ENCODE measurements around the gene SLC22A4.
A peak's percentile ranks its signal among the peaks of the same experiment; 100 is the strongest.

Gene SLC22A4

DNA sequence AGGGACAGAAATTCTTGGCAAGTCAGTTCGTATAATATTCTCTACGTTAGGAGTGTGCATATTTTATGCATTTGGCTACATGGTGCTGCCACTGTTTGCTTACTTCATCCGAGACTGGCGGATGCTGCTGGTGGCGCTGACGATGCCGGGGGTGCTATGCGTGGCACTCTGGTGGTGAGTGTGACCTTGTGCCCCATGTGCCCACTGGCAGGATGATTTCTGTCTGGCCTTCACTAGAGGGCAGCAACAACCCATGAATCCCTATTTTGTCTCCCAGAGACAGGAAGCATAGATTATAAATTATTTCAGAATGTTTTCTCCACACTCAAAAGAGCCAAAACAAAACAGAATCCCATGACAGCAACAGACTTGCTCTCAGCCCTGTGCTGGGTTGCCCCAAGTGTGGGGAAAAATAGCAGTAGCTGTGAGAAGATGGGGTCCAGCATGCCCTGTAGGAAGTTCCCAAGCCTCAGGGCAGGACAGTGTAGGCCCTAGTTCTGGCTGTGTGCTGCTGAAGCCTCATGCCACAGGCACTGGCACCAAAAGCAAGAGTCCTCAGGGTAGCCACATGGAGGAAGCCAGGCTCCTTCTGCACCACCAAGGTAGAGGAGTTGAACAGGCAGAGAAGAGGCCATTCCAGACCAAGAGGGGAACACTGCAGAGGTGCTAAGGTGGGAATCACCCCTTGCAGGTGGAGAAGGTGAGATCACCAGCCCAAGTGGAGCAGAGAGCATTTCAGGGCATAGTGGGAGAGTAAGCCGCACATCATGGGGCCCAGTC, 91.3 kb downstream of the SLC22A4 start:
- Histone ChIP-seq H3K36me3 (ENCODE audit: control insufficient read depth in 2 of 2, insufficient read depth in 2 of 2, low read length in 2 of 2) (peaks cover 12 to 29% of the 10 kb centered on the region in 2 donors), H3K27ac (ENCODE audit: low read depth in 2 of 2, low read length in 2 of 2) (peak overlapping the region; percentile 50 to 54), H3K4me3 (ENCODE audit: low read length in 2 of 2) (no peak overlapping the region), H3K9ac (ENCODE audit: low read depth in 1 of 2, low read length in 2 of 2) (peak overlapping the region; percentile 30 to 54), H3K9me3 (ENCODE audit: control insufficient read depth in 2 of 2, low read length in 2 of 2) (no peaks in the 10 kb centered on the region), H3K27me3 (ENCODE audit: control insufficient read depth in 2 of 2, insufficient read depth in 2 of 2, low read length in 2 of 2) (no peaks in the 10 kb centered on the region), H3K4me1 (ENCODE audit: control insufficient read depth in 2 of 2, insufficient read depth in 2 of 2, low read length in 2 of 2) (peaks cover 32 to 46% of the 10 kb centered on the region in 2 donors)

DNA sequence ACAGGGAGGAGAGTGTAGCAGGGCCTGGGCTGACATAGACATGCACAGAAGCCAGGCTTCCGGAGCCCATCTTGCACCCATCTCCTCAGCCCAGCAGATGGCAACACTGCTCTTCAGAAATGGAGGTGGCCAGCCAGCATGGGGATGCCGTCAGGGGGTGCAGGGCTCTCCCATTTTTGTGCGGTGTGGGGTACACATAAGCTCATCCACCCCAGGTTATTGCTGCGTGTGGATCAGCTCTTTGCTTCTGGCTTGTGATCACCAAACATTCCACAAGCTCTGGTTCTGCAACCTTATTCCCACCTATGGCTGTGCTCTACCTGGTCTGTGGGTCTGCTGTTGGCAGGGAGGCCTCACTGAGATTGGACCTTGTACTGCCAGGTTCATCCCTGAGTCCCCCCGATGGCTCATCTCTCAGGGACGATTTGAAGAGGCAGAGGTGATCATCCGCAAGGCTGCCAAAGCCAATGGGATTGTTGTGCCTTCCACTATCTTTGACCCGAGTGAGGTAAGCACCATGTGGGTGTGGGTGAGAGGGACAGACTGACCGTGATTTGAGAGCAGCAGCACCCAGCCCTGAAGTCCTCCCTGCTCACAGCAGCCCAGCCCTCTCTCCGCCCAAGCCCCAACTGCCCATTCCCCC, 92.6 kb downstream of the SLC22A4 start:
- H3K4me3 ChIP-seq (ENCODE audit: low read length in 2 of 2) = no peak overlapping the region
- no peaks in the 10 kb centered on the region for H3K27me3 ChIP-seq (ENCODE audit: control insufficient read depth in 2 of 2, insufficient read depth in 2 of 2, low read length in 2 of 2)
- peaks cover 32 to 46% of the 10 kb centered on the region in 2 donors for H3K4me1 ChIP-seq (ENCODE audit: control insufficient read depth in 2 of 2, insufficient read depth in 2 of 2, low read length in 2 of 2)
- H3K9ac ChIP-seq (ENCODE audit: low read depth in 1 of 2, low read length in 2 of 2) = peak overlapping the region; percentile 35 to 36
- H3K9me3 ChIP-seq (ENCODE audit: control insufficient read depth in 2 of 2, low read length in 2 of 2) = no peaks in the 10 kb centered on the region
- H3K27ac ChIP-seq (ENCODE audit: low read depth in 2 of 2, low read length in 2 of 2) = peak overlapping the region; percentile 86 to 87
- peaks cover 12 to 33% of the 10 kb centered on the region in 2 donors for H3K36me3 ChIP-seq (ENCODE audit: control insufficient read depth in 2 of 2, insufficient read depth in 2 of 2, low read length in 2 of 2)

DNA sequence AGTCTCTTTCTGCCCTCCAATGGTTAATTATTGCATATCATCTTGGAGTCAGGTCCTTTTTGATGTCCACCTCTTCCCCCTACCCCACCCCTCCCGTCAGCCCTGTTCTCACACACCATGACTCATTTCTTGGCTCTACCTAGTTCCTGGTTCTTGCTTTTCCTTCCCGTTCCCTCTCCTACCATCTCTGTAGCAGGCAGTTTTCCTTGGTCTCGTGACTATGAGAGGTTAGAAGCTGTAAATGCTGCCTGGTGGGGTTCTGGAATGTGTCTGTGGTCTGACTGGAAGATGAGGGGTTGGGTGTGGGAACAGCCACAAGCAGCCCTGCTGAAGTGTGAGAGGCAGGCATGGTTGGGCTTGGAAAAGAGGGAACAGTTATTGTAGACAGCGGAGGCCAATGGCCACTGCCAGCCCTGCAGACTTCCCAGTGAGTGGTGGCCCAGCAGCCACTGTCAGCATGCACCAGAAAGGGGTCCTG, 93.5 kb downstream of the SLC22A4 start:
- H3K9me3 ChIP-seq (ENCODE audit: control insufficient read depth in 2 of 2, low read length in 2 of 2) = no peaks in the 10 kb centered on the region
- H3K4me1 ChIP-seq (ENCODE audit: control insufficient read depth in 2 of 2, insufficient read depth in 2 of 2, low read length in 2 of 2) = peaks cover 32 to 46% of the 10 kb centered on the region in 2 donors
- no peaks in the 10 kb centered on the region for H3K27me3 ChIP-seq (ENCODE audit: control insufficient read depth in 2 of 2, insufficient read depth in 2 of 2, low read length in 2 of 2)
- H3K27ac ChIP-seq (ENCODE audit: low read depth in 2 of 2, low read length in 2 of 2) = peak overlapping the region; percentile 86 to 87
- H3K9ac ChIP-seq (ENCODE audit: low read depth in 1 of 2, low read length in 2 of 2) = peak overlapping the region; percentile 14 to 64
- peak overlapping the region; percentile 9 to 33 for H3K4me3 ChIP-seq (ENCODE audit: low read length in 2 of 2)
- peaks cover 17 to 38% of the 10 kb centered on the region in 2 donors for H3K36me3 ChIP-seq (ENCODE audit: control insufficient read depth in 2 of 2, insufficient read depth in 2 of 2, low read length in 2 of 2)

DNA sequence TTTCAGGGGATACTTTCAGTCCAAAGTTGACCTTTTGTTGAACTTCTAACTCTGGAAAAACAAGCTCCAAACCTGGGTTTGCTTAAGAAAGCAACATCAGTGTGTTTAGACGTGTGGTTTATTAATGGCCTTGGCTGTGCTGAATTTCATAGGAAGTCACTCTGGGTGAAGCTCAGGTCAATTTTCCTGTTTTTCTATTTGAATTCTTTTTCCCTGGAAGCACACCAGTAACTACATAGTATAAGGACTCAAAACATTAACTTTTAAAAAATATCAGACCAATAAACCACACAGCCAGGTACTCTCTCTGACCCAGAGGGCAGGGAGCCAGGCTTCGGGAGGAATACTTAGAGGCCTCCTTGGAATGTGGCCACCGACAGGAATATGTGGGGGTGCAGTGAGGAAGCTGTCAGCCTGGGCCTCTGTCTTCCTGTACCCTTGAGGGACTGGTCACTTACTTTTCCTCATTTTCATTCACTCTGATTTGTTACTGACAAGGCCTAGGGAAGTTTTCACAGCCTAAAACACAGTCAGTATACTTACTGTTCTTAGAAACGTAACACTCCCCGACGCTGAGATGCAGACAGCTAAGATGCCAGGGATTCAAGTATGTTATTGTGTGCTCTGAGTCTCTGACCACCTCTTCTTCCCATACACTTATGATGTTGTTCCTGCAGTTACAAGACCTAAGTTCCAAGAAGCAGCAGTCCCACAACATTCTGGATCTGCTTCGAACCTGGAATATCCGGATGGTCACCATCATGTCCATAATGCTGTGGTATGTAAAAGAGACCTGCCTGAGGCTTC, 94.3 kb downstream of the SLC22A4 start:
- Histone ChIP-seq H3K27me3 (ENCODE audit: control insufficient read depth in 2 of 2, insufficient read depth in 2 of 2, low read length in 2 of 2) (no peaks in the 10 kb centered on the region), H3K36me3 (ENCODE audit: control insufficient read depth in 2 of 2, insufficient read depth in 2 of 2, low read length in 2 of 2) (peaks cover 24 to 44% of the 10 kb centered on the region in 2 donors), H3K4me1 (ENCODE audit: control insufficient read depth in 2 of 2, insufficient read depth in 2 of 2, low read length in 2 of 2) (peaks cover 32 to 46% of the 10 kb centered on the region in 2 donors), H3K4me3 (ENCODE audit: low read length in 2 of 2) (no peak overlapping the region), H3K9ac (ENCODE audit: low read depth in 1 of 2, low read length in 2 of 2) (peak overlapping the region; percentile 28 to 64), H3K27ac (ENCODE audit: low read depth in 2 of 2, low read length in 2 of 2) (peak overlapping the region; percentile 86 to 87), H3K9me3 (ENCODE audit: control insufficient read depth in 2 of 2, low read length in 2 of 2) (no peaks in the 10 kb centered on the region)

DNA sequence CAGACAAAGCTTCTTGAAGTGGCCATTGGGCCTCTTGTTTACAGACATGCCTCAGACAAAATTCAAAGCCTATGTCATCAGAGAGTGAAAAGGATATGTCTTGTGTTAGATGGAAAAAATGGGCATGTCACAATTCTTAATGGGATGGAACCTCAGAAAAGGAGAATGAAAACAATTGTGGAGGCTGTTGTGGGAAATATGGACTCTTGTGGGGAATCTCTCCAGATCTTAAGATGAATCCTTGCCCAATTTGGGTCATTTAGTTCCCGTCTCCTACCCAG, 94.8 kb downstream of the SLC22A4 start:
- Histone ChIP-seq H3K27me3 (ENCODE audit: control insufficient read depth in 2 of 2, insufficient read depth in 2 of 2, low read length in 2 of 2) (no peaks in the 10 kb centered on the region), H3K9me3 (ENCODE audit: control insufficient read depth in 2 of 2, low read length in 2 of 2) (no peaks in the 10 kb centered on the region), H3K27ac (ENCODE audit: low read depth in 2 of 2, low read length in 2 of 2) (peak overlapping the region; percentile 86 to 87), H3K4me1 (ENCODE audit: control insufficient read depth in 2 of 2, insufficient read depth in 2 of 2, low read length in 2 of 2) (peaks cover 32 to 46% of the 10 kb centered on the region in 2 donors), H3K9ac (ENCODE audit: low read depth in 1 of 2, low read length in 2 of 2) (no peak overlapping the region), H3K36me3 (ENCODE audit: control insufficient read depth in 2 of 2, insufficient read depth in 2 of 2, low read length in 2 of 2) (peaks cover 27 to 48% of the 10 kb centered on the region in 2 donors), H3K4me3 (ENCODE audit: low read length in 2 of 2) (no peak overlapping the region)

DNA sequence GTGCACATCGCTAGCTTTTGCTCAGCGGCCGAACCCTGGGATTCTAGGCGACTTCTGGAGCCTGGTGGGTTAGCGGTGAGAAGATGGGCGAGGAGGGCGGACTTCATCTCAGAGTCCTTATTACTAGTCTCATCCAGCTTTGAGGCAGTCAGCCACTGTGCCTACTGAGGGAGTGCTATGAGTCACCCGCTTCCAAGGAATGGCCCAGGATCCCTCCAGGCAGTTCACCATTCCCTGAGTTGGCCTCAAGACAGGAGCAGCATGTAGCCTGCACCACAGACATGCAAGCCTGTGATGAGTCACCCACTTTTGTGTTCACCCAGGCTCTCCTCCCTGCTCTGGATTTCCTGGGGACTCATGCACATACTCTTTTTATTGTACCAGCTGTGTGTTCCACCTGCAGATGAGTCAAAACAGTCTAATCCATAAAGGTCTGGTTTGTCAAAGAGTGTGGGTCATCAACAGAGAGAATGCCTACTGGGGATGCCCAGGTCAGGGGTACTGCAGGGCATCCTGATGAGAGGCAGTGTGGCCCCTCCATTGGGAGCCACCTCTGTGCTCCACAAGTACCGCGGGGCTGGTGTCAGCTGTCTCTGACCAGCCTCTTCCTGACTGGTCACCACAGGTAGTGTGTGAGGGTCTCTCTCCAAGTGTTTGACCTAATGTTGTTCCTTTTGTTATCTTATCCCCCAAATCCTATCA, 95.5 kb downstream of the SLC22A4 start:
- peak overlapping the region; percentile 86 to 87 for H3K27ac ChIP-seq (ENCODE audit: low read depth in 2 of 2, low read length in 2 of 2)
- H3K4me1 ChIP-seq (ENCODE audit: control insufficient read depth in 2 of 2, insufficient read depth in 2 of 2, low read length in 2 of 2) = peaks cover 32 to 46% of the 10 kb centered on the region in 2 donors
- no peak overlapping the region for H3K4me3 ChIP-seq (ENCODE audit: low read length in 2 of 2)
- H3K36me3 ChIP-seq (ENCODE audit: control insufficient read depth in 2 of 2, insufficient read depth in 2 of 2, low read length in 2 of 2) = peaks cover 32 to 49% of the 10 kb centered on the region in 2 donors
- H3K9me3 ChIP-seq (ENCODE audit: control insufficient read depth in 2 of 2, low read length in 2 of 2) = no peaks in the 10 kb centered on the region
- H3K27me3 ChIP-seq (ENCODE audit: control insufficient read depth in 2 of 2, insufficient read depth in 2 of 2, low read length in 2 of 2) = no peaks in the 10 kb centered on the region
- H3K9ac ChIP-seq (ENCODE audit: low read depth in 1 of 2, low read length in 2 of 2) = no peak overlapping the region

DNA sequence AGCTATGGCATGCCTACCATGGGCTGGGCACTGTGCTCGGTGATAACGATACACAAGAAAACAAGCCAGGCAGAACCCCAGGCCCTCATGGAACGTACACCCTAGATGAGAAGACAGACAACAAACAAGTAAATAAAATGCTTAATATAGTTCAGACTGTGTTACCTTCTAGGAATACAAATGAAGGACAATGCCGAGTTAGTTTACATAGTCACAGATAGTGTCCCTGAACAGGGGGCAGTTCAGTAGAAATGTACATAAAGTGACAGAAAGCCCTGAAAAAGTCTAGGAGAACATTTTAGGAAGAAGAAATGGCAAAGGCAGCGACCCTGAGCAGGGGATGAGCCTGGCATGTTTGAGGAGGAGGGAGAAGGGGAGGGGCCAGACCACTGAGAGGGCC, 97.1 kb downstream of the SLC22A4 start:
- Histone ChIP-seq H3K36me3 (ENCODE audit: control insufficient read depth in 2 of 2, insufficient read depth in 2 of 2, low read length in 2 of 2) (peaks cover 35 to 53% of the 10 kb centered on the region in 2 donors), H3K9me3 (ENCODE audit: control insufficient read depth in 2 of 2, low read length in 2 of 2) (no peaks in the 10 kb centered on the region), H3K9ac (ENCODE audit: low read depth in 1 of 2, low read length in 2 of 2) (no peak overlapping the region), H3K27ac (ENCODE audit: low read depth in 2 of 2, low read length in 2 of 2) (no peak overlapping the region), H3K27me3 (ENCODE audit: control insufficient read depth in 2 of 2, insufficient read depth in 2 of 2, low read length in 2 of 2) (no peaks in the 10 kb centered on the region), H3K4me3 (ENCODE audit: low read length in 2 of 2) (no peak overlapping the region), H3K4me1 (ENCODE audit: control insufficient read depth in 2 of 2, insufficient read depth in 2 of 2, low read length in 2 of 2) (peaks cover 24 to 36% of the 10 kb centered on the region in 2 donors)

DNA sequence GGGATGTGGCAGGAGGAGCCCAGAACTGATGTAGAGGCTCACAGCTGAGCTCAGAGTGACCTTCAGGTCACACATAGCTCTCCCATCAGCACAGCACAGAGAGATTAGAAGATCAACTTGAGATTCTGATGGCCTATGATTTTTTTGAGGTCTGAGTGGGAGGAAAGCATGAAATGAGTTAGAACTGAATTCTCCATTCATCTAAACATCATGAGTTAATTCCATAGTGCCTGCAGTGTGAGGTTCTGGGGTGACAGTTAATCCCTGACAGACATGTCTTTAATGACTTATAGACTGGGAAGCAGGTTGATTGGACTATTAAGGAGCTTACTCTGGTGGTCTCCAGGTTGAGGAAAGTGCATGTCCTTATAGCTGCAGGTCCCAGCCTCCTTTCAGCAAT, 97.7 kb downstream of the SLC22A4 start:
- Histone ChIP-seq H3K9me3 (ENCODE audit: control insufficient read depth in 2 of 2, low read length in 2 of 2) (no peaks in the 10 kb centered on the region), H3K4me1 (ENCODE audit: control insufficient read depth in 2 of 2, insufficient read depth in 2 of 2, low read length in 2 of 2) (peaks cover 18 to 30% of the 10 kb centered on the region in 2 donors), H3K27ac (ENCODE audit: low read depth in 2 of 2, low read length in 2 of 2) (no peak overlapping the region)

DNA sequence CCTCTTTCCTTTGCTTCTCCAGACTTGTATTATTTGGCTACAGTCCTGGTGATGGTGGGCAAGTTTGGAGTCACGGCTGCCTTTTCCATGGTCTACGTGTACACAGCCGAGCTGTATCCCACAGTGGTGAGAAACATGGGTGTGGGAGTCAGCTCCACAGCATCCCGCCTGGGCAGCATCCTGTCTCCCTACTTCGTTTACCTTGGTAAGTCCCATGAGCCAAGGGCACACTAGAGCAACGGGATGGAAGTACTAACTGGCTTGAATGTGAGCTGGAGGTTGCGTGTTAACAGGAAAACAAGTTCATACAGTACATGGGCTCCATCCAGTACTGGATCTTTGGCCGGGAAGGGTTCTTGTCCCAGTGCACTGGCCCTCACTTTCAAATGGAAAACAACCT, 98.2 kb downstream of the SLC22A4 start:
- H3K27ac ChIP-seq (ENCODE audit: low read depth in 2 of 2, low read length in 2 of 2) = no peak overlapping the region
- no peak overlapping the region for H3K4me3 ChIP-seq (ENCODE audit: low read length in 2 of 2)
- H3K36me3 ChIP-seq (ENCODE audit: control insufficient read depth in 2 of 2, insufficient read depth in 2 of 2, low read length in 2 of 2) = peaks cover 35 to 53% of the 10 kb centered on the region in 2 donors
- no peaks in the 10 kb centered on the region for H3K27me3 ChIP-seq (ENCODE audit: control insufficient read depth in 2 of 2, insufficient read depth in 2 of 2, low read length in 2 of 2)
- peaks cover 14 to 25% of the 10 kb centered on the region in 2 donors for H3K4me1 ChIP-seq (ENCODE audit: control insufficient read depth in 2 of 2, insufficient read depth in 2 of 2, low read length in 2 of 2)
- no peaks in the 10 kb centered on the region for H3K9me3 ChIP-seq (ENCODE audit: control insufficient read depth in 2 of 2, low read length in 2 of 2)
- H3K9ac ChIP-seq (ENCODE audit: low read depth in 1 of 2, low read length in 2 of 2) = no peak overlapping the region

More for the DNA sequence above, 97.7 kb downstream of the SLC22A4 start:
- Histone ChIP-seq H3K4me3 (ENCODE audit: low read length in 2 of 2) (no peak overlapping the region), H3K27me3 (ENCODE audit: control insufficient read depth in 2 of 2, insufficient read depth in 2 of 2, low read length in 2 of 2) (no peaks in the 10 kb centered on the region), H3K36me3 (ENCODE audit: control insufficient read depth in 2 of 2, insufficient read depth in 2 of 2, low read length in 2 of 2) (peaks cover 35 to 53% of the 10 kb centered on the region in 2 donors), H3K9ac (ENCODE audit: low read depth in 1 of 2, low read length in 2 of 2) (no peak overlapping the region)
